Fibroblast of skin of back (primary cell): ENCODE measurements around the gene DCT. TPM values are rescaled to one million over a fixed set of nuclear protein-coding genes. Genes with fewer than 3 reads are reported as not detected.
"Not testable (repeated sequence)": the region's sequence is repeated elsewhere in the genome, so short reads cannot be mapped to it uniquely, and the experiment has no call there.

Source experiments
- DNase-seq: peaks from one replicate; pipeline ENCODE4 v3.0.0-alpha.2; 2013
- polyA plus RNA-seq, 2 experiments: library from polyadenylated mRNA; unstranded; fragments of 120-200 nt; gene quantifications; one replicate each; pipeline ENCODE4 v1.2.1, GENCODE V29; 2013; ENCODE audit not compliant: insufficient read length in 2 of 2

DCT gene
- polyA plus RNA-seq (2013, experiment 1 of 2; ENCODE audit: insufficient read length): not detected
- polyA plus RNA-seq (2013, experiment 2 of 2; ENCODE audit: insufficient read length): 0.04 TPM

- DNase-seq: no peak
Observed at GRCh38 chr13:94479616-94480015, at the start of gene DCT. Gene DCT (minus strand): TSS chr13:94479682. CDS start chr13:94479255, 427 bp downstream.

DNA sequence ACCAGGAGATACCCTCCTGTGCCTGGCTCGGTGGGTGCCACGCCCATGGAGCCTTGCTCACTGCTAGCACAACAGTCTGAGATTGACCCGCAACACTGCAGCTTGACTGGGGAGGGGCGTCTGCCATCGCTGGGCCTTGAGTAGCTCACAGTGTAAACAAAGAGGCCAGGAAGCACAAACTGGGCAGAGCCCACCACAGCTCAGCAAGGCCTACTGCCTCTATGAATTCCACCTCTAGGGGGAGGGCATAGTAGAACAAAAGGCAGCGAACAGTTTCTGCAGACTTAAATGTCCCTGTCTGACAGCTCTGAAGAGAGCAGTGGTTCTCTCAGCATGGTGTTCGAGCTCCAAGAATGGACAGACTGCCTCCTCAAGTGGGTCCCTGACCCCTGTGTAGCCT lies 47.5 kb upstream of the DCT start:
- DNase-seq: not testable (repeated sequence)

DNA sequence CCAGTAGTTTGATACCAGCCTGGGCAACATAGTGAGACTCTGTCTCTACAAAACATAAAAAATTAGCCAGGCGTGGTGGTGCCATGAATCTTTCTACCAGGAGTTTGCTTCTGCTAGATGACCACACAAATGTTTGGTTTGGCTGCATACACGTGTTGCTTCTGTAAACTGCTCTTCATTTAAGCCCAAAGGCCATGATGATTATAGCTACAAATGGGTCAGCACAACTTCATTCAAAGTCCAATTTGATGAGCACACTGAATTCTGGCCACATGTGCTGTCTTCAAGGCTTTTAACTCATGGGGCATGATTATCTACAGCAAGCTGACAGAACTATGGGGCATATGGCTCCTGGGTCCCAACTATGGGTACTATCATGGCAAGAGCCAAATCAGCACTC lies 46.3 kb upstream of the DCT start:
- no peak for DNase-seq

DNA sequence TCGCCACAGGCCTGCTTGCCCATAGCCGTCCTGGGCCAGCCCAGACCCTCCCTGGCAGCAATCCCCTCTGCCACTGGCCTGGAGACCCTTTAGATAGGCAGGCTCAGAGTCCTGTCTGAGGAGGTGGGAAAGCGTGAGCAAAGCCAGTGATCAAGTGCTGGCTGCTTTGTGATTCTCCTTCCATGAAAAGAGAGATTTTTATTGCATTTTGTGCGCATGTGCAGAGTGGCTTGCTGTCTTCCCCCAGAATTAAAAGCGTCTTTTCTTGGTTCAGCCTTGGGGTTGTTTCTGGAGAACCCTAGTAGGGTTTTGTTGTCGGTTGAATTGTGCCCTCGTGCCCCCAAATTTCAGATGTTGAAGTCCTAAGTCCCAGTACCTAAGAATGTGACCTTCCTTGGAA lies 44.9 kb upstream of the DCT start:
- no peak for DNase-seq

DNA sequence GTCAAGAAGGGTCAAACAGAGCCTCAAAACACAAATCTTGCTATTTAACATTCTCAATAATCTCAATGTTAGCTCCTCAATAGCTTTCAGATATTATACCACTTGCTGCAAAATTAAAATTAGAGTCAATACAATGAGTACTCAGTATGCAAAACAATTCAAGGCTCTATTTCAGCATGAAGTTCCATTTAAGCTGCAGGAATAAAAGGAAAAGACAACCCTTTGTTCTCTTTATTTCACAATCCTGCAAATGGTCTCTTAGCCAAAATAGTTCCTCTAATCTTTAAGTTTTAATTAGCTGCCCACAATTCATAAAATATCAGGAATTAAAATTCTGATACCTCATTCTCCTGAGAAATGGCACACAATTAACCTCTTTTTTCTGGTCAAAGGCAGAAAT lies 40.5 kb upstream of the DCT start:
- no peak for DNase-seq

GRCh38 chr13:94516456-94516855 lies 37.0 kb upstream of the DCT start:
- no peak for DNase-seq

DNA sequence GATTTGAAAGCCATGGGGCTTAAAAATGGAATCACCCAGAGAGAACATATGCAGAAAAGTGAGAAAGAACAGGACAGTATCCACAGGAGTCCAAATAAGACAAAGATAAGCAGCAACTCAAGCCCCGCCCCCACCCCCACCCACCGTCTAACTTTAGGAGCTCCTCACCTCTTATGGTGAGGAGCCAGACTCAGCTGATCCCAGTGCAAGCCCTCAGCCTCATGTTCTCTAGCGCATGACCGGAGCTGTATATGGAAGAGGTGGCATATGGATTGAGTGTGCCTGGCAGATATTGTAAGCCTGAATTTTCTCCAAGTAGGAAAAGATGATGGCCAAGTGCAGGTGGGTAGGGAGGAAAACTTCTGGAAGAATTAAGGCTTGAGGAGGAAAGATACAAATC lies 36.4 kb upstream of the DCT start:
- no peak for DNase-seq

DNA sequence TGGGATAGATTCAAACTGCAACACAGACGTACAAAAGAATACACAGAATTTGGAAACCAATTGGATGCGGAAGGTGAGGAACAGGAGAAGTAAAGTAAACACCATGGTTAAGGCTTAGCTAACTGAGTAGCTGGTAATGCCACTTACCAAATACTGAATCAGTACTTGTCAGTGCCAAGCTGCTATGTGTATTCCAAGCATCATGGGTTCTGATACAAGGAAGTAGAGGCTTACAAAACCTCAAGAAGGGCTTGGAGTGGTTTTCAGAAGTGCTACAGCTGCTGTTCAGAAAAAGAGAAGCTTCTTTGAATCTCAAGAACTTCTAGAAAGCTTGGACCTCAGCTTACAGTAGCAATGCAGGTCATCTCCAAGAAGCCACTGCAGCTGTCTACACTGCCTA lies 35.9 kb upstream of the DCT start:
- no peak for DNase-seq

GRCh38 chr13:94513026-94513425 lies 33.5 kb upstream of the DCT start:
- no peak for DNase-seq

- DNase-seq: no peak
Observed at GRCh38 chr13:94505730-94506129, 26.2 kb upstream of the DCT start.

GRCh38 chr13:94503851-94504250 lies 24.4 kb upstream of the DCT start:
- no peak for DNase-seq

- not testable (repeated sequence) for DNase-seq
Observed at GRCh38 chr13:94498831-94499230, 19.3 kb upstream of the DCT start.

GRCh38 chr13:94495806-94496205 lies 16.3 kb upstream of the DCT start:
- DNase-seq: no peak

GRCh38 chr13:94494026-94494425 lies 14.5 kb upstream of the DCT start:
- no peak for DNase-seq

DNA sequence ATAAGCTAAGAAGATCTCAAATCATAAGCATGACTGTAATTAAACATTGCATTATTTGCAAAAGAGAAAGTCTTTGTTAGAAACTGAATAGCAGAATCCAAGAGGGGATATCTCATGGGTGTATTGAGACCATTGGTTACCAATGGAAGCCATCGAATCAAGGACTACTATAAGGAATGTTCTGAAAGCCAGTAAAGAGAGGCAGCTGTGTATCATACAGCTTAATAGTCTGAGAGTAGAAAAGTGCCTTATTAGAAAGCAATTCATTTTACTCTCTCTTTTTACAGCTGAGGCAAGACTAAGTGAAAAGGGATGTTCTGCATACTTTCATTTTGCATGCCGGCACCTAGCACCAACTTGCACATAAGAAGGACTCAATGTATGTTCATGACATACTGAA lies 7.6 kb upstream of the DCT start:
- no peak for DNase-seq

GRCh38 chr13:94483970-94484369 lies 4.5 kb upstream of the DCT start:
- DNase-seq: no peak

- peak; percentile 48 for DNase-seq
Observed at GRCh38 chr13:94481941-94482340, 2.5 kb upstream of the DCT start.

DNA sequence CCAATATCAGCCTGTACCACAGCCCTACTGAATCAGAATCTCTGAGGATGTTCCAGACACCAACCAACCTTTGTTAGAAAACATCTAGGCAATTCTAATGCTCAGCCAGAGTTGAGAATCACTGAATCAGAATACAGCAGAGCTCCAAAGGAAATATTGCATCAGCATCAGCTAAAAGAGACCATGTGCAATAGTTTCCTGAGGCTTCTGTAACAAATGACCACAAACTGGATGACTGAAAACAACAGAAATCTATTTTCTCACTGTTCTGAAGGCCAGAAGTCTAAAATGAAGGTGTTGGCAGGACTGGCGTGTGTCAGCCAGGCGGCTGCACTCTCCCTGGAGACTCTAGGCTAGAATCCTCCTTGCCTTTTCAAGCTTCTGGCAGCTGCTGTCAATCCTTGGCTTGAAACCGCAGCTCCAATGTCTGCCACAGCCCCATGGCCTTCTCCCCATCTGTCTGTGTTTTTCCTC lies 1.2 kb upstream of the DCT start:
- peak; percentile 47 for DNase-seq

- DNase-seq: no peak
Observed at GRCh38 chr13:94478913-94479312, 569 bp downstream of the DCT start.

GRCh38 chr13:94470126-94470525 lies 9.4 kb downstream of the DCT start:
- DNase-seq: no peak

DNA sequence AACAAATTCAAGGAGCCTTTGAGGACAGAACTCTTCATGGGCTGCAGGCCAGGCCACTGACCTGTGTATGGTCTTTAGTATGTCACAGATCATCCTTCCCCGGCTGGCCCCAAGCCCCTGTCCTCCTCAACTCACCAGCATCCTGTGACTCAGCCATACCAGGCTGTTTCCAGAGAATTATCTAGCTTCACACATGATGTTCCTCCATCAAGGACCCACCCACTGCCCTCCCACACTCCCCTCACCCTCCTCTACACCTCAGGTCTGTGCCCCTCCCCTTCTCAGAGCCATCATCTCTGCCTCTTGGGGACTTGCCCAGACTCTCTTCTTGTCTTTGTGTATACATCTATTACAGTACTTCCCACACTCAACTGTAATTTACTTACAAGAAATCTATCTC lies 14.7 kb downstream of the DCT start:
- no peak for DNase-seq

- no peak for DNase-seq
Observed at GRCh38 chr13:94462670-94463069, 16.8 kb downstream of the DCT start.

DNA sequence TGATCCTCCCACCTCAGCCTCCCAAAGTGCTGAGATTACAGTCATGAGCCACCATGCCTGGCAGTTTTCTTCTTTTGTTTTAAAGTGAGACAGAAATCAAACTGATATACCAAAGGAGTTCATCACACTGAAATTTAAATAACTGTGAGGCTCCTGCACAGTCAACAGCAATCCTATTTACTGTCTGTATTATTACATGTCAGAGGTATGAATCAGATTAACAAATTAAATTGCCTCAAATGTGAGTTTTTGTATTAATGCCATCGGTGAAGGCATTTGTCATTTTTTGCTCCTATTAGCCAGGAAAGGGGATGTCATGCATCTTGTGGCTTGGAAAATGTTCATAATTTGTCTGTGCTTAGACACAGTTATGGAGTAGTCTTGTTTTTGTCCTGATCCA lies 20.4 kb downstream of the DCT start:
- DNase-seq: no peak

DNA sequence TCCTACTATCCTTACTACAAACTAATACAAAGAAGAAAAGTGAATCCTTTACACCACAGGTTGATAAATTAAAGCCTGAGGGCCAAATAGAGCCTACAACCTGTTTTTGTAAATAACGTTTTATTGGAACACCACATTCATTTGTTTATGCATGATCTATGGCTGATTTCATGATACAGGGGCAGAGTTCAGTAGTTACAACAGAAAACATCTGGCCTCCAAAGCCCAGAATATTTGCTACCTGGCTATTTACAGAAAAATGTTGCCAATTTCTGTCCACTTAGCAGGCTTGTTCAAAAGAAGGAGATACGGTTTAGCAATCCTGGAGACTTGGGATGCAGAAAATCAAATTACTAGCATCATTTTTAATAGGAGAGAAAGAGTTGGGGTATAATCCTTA lies 24.1 kb downstream of the DCT start:
- no peak for DNase-seq

GRCh38 chr13:94454906-94455305 lies 24.6 kb downstream of the DCT start:
- DNase-seq: no peak

DNA sequence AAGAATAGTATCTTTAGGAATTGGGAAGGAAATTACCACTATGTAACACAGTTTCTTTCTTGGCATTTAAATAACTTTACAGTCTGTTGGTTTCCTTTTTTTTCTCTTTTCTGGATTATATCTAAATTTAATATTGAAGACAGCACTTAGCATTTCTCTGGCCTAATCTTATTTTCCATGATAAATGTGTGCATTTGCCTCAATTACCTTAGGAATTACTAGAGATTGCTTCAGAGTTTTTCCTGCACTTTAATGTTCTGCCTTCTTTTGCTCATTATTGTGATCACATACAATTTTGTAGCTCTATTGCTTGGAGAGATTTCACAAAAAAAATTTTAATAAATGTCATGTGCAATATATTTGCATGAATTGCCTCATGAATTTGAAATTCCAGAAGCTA lies 25.1 kb downstream of the DCT start:
- no peak for DNase-seq
